Measurements from ENCODE around the gene SRSF3.

GRCh38 chr6:36571122-36572043 is 22.8 kb upstream of the SRSF3 start:
- TF ChIP-seq CTCF (IDR thresholded peaks at IDR 0.05) (no peak), EZH2 (IDR thresholded peaks at IDR 0.05; ENCODE audit: borderline replicate concordance, insufficient read depth, low read depth, low read length, poor library complexity, severe bottlenecking) (no peak)

Measured in B cell (primary cell).